Testis (tissue), 3 donors: ENCODE measurements around the gene RNF123. TPM values are rescaled to one million over a fixed set of nuclear protein-coding genes. Genes with fewer than 3 reads are reported as not detected.
"Not testable (repeated sequence)": the region's sequence is repeated elsewhere in the genome, so short reads cannot be mapped to it uniquely, and the experiment has no call there.

ENCODE experiments used
- DNase-seq: peaks from one replicate; pipeline ENCODE4 v3.0.0-alpha.2; 2019
- H3K27ac ChIP-seq, 2 donors: fragments of 200-600 bp; sonication (generic); one replicate each; pipeline ENCODE4 v1.5.1; 2019
- H3K27me3 ChIP-seq: fragments of 200-600 bp; sonication (generic); one replicate; pipeline ENCODE4 v1.5.1; 2019
- H3K36me3 ChIP-seq: fragments of 200-600 bp; sonication (generic); one replicate; pipeline ENCODE4 v1.5.1; 2017; ENCODE audit warnings: low read depth; ENCODE audit errors: missing control alignments
- H3K4me1 ChIP-seq: fragments of 200-600 bp; sonication (generic); one replicate; pipeline ENCODE4 v1.5.1; 2019
- H3K4me3 ChIP-seq, 2 donors: fragments of 200-600 bp; sonication (generic); one replicate each; pipeline ENCODE4 v1.5.1; 2017 to 2019
- H3K9me3 ChIP-seq: fragments of 200-600 bp; sonication (generic); one replicate; pipeline ENCODE4 v1.5.1; 2017
- POLR2A ChIP-seq: fragments of 450-650 bp; IDR thresholded peaks from one replicate; pipeline ENCODE4 v1.6.1; 2017; ENCODE audit warnings: antibody characterized with exemption, mild to moderate bottlenecking, moderate library complexity
- WGBS, 2 donors: methylation state at CpG; one replicate each; pipeline ENCODE4 v1.1.5; 2018; 5-methylcytosine and 5-hydroxymethylcytosine counted together
- intact Hi-C: fragments of 100-400 bp; cut with DNase I; formaldehyde crosslinking; loops from one replicate; pipeline ENCODE4 v1.15.1; 2023; ENCODE audit warnings: low total_unique reads
- polyA plus RNA-seq: library from polyadenylated mRNA; stranded (reverse); fragments of 350-450 nt; fragmentation: Illumina TruSeq; extraction: RNeasy Lipid Tissue Mini Kit (QIAGEN cat#74804); gene quantifications from one replicate; pipeline ENCODE4 v1.2.3, GENCODE V29; 2014; ENCODE audit warnings: low read depth, low replicate concordance; ENCODE audit not compliant: insufficient read depth
- total RNA-seq, 2 donors: library from RNA; depleted of rRNA; stranded (reverse); fragments of >200 nt; gene quantifications; one replicate each; pipeline ENCODE4 v1.2.3, GENCODE V29; 2016
- TF ChIP-seq, protein P1 (sequence below), 3 experiments: fragments of 450-650 bp in 2 of 3; fragments of 200-600 bp in 1 of 3; sonication (generic) in 1 of 3; IDR thresholded peaks; one replicate each; pipeline ENCODE4 v1.5.1; 2016 to 2019; ENCODE audit warnings: antibody characterized with exemption in 3 of 3, mild to moderate bottlenecking in 2 of 3, moderate library complexity in 1 of 3

Gene RNF123
- total and polyA plus RNA-seq, 3 donors from 2014 or later, result 54.7 to 79.7 (median 72.4) TPM

GRCh38 chr3:49683162-49683561 lies 6.2 kb upstream of the RNF123 start:
- DNase-seq, result no peak
- H3K27me3 ChIP-seq, result no peaks in the 10 kb centered on the region
- H3K27ac ChIP-seq, result no peak overlapping the region
- H3K9me3 ChIP-seq, result no peaks in the 10 kb centered on the region
- 79 to 100% methylated on average over 1 to 6 of the region's 6 CpGs for WGBS, 2 donors
- intact Hi-C loops, result no loop called here
- no peaks in the 10 kb centered on the region for H3K36me3 ChIP-seq
- no peaks in the 10 kb centered on the region for H3K4me1 ChIP-seq
- no peak for TF ChIP-seq POLR2A
- TF ChIP-seq, protein P1, sequence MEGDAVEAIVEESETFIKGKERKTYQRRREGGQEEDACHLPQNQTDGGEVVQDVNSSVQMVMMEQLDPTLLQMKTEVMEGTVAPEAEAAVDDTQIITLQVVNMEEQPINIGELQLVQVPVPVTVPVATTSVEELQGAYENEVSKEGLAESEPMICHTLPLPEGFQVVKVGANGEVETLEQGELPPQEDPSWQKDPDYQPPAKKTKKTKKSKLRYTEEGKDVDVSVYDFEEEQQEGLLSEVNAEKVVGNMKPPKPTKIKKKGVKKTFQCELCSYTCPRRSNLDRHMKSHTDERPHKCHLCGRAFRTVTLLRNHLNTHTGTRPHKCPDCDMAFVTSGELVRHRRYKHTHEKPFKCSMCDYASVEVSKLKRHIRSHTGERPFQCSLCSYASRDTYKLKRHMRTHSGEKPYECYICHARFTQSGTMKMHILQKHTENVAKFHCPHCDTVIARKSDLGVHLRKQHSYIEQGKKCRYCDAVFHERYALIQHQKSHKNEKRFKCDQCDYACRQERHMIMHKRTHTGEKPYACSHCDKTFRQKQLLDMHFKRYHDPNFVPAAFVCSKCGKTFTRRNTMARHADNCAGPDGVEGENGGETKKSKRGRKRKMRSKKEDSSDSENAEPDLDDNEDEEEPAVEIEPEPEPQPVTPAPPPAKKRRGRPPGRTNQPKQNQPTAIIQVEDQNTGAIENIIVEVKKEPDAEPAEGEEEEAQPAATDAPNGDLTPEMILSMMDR (IDR thresholded peaks at IDR 0.05), result no peak
- no peak overlapping the region for H3K4me3 ChIP-seq

GRCh38 chr3:49684453-49684852 lies 4.9 kb upstream of the RNF123 start:
- DNase-seq, H3K27me3 ChIP-seq, H3K9me3 ChIP-seq, H3K36me3 ChIP-seq, H3K4me3 ChIP-seq, intact Hi-C loops, H3K4me1 ChIP-seq, H3K27ac ChIP-seq: not testable (repeated sequence)
- WGBS, 2 donors, result 89% methylated on average over 2 of the region's 2 CpGs; no CpG with 5 or more reads in 1 of the 2 donors

- H3K4me3 ChIP-seq, DNase-seq, H3K4me1 ChIP-seq, H3K36me3 ChIP-seq, intact Hi-C loops, H3K9me3 ChIP-seq, H3K27ac ChIP-seq, H3K27me3 ChIP-seq: not testable (repeated sequence)
- 82 to 93% methylated on average over 8 to 10 of the region's 10 CpGs for WGBS, 2 donors
Measured at GRCh38 chr3:49685103-49685502, 4.3 kb upstream of the RNF123 start.

DNA sequence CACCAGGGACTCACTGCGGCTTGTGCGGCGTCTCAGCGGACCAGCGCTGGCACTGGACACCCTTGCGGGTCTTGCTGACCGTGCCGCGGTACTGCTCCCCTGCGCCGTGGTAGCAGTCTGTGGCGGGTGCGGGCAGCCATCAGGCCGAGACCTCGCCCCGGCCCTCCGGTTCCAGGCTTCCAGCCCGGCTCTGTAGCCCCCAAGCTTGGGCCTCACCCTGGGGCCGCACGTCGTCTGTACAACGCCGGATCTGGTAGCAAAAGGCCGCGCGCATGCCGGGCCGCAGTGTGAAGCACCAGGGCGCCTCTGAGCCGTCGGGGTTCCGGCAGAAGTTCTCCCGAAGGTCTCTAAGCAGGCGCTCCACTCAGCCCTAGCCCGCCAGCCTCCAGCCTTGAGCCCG lies 3.5 kb upstream of the RNF123 start:
- H3K9me3 ChIP-seq, DNase-seq: not testable (repeated sequence)

DNA sequence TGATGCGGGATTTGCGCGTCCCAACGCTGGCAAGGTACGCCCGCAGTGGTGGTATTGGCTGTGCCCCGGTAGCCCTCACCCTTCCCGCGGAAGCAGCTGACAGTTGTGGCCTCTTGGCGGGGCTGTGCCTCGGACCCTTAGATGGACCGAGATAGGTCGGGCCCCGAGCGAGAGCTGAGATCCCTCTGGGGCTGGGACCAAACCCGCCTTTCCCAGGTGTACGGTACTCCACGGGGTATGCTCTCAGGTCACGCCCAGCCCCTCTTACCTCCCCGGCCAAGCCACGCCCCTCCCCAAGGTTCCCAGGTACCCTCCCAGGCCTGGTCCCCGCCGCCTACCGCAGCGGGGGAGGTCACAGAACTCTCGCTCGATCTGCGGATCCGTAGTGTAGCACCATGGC lies 3.0 kb upstream of the RNF123 start:
- DNase-seq, H3K27ac ChIP-seq, H3K27me3 ChIP-seq, H3K9me3 ChIP-seq, H3K36me3 ChIP-seq, intact Hi-C loops: not testable (repeated sequence)
- peak overlapping the region; percentile 13 to 43 for H3K4me3 ChIP-seq
- peaks cover 11% of the 10 kb centered on the region for H3K4me1 ChIP-seq
- 6% methylated on average over 21 of the region's 29 CpGs; no CpG with 5 or more reads in 1 of the 2 donors for WGBS, 2 donors

More for the DNA sequence above, 3.5 kb upstream of the RNF123 start:
- H3K27me3 ChIP-seq, H3K4me1 ChIP-seq, H3K27ac ChIP-seq, H3K36me3 ChIP-seq, intact Hi-C loops: not testable (repeated sequence)
- WGBS, 2 donors, result 19 to 56% methylated on average over 6 to 18 of the region's 36 CpGs
- H3K4me3 ChIP-seq, result peak overlapping the region in 1 of 2 donors; percentile 43

DNA sequence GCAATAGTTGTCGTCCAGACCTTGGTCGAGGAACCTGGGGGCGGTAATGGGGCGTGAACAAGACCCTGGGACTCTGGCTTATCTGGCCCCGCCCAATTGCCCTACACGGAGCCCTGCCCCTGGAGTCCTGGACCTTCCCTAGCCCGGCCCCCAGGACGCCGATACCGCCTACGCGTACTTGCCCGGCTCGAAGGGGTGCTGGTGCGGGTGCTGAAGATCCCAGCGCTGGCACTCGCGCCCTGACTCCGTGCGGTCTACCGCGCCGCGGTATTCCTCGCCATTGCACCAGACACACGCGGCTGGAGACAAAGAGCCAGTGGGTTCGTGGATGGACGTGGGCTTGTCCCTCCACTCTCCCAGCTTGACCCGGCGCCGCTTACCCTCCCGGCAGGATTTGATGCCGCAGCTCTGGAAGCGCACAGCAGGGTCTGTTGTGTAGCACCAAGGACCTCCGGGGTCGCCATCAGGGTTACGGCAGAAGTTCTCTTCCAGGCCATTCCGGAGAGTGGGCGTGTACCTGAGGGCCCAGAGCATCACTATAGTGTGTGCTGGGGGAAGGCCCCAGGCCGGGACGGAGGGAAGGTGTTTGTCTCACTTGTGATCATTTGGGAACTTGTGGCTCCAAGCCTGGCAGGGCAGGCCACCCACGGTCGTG lies 2.5 kb upstream of the RNF123 start:
- peak; percentile 60 for DNase-seq
- H3K9me3 ChIP-seq, H3K27me3 ChIP-seq, intact Hi-C loops, H3K27ac ChIP-seq, H3K36me3 ChIP-seq: not testable (repeated sequence)
- H3K4me3 ChIP-seq, result peak overlapping the region in 1 of 2 donors; percentile 43
- H3K4me1 ChIP-seq, result peaks cover 11% of the 10 kb centered on the region
- WGBS, 2 donors, result 14 to 23% methylated on average over 5 to 44 of the region's 44 CpGs

- H3K36me3 ChIP-seq, H3K27me3 ChIP-seq, DNase-seq, H3K4me3 ChIP-seq, intact Hi-C loops, H3K9me3 ChIP-seq, H3K27ac ChIP-seq: not testable (repeated sequence)
- 91 to 92% methylated on average over 9 to 12 of the region's 12 CpGs for WGBS, 2 donors
- H3K4me1 ChIP-seq, result peaks cover 11% of the 10 kb centered on the region
Measured at GRCh38 chr3:49687424-49687795, 1.9 kb upstream of the RNF123 start.

GRCh38 chr3:49688338-49689045 lies 865 bp upstream of the RNF123 start:
- H3K27me3 ChIP-seq, H3K9me3 ChIP-seq, H3K36me3 ChIP-seq, DNase-seq, intact Hi-C loops: not testable (repeated sequence)
- 0 to 74% methylated on average over 1 to 7 of the region's 7 CpGs for WGBS, 2 donors
- peak overlapping the region; percentile 77 to 82 for H3K27ac ChIP-seq
- peaks cover 11% of the 10 kb centered on the region for H3K4me1 ChIP-seq
- peak overlapping the region; percentile 89 to 98 for H3K4me3 ChIP-seq

- intact Hi-C loops, H3K36me3 ChIP-seq, H3K27me3 ChIP-seq, DNase-seq, H3K9me3 ChIP-seq: not testable (repeated sequence)
- Histone ChIP-seq H3K27ac (peak overlapping the region; percentile 64 to 77), H3K4me1 (peaks cover 11% of the 10 kb centered on the region), H3K4me3 (peak overlapping the region; percentile 89 to 98)
- 3 to 6% methylated on average over 16 of the region's 16 CpGs for WGBS, 2 donors
Measured at GRCh38 chr3:49689908-49690624, 709 bp downstream of the RNF123 start.

DNA sequence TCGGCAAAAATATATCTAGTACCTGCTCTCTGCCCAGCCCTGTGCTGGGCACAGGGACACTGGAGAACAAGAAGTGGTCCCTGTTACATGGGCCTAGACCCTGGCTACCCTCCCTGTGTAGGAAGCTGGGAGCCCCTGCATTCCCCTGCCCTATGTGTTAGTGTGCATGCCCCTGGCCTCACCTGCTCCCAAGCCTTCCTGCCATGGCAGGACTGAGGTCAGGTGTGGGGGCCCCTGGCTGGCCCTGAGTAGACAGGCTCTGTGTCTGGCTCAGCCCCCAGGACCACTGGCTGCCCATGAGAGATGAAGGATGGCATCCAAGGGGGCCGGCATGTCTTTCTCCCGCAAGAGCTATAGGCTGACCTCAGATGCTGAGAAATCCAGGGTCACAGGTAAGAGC lies 1.5 kb downstream of the RNF123 start:
- H3K27ac ChIP-seq, intact Hi-C loops, DNase-seq, H3K9me3 ChIP-seq, H3K27me3 ChIP-seq, H3K4me3 ChIP-seq, H3K36me3 ChIP-seq: not testable (repeated sequence)
- 79 to 95% methylated on average over 3 of the region's 3 CpGs for WGBS, 2 donors
- peaks cover 11% of the 10 kb centered on the region for H3K4me1 ChIP-seq
